ENCODE results near the gene PPP1R9A. TPM values are rescaled to one million over a fixed set of nuclear protein-coding genes. Genes with fewer than 3 reads are reported as not detected.

PPP1R9A gene
- total RNA-seq, 1 donor from 2014 or later = 156 TPM

DNA sequence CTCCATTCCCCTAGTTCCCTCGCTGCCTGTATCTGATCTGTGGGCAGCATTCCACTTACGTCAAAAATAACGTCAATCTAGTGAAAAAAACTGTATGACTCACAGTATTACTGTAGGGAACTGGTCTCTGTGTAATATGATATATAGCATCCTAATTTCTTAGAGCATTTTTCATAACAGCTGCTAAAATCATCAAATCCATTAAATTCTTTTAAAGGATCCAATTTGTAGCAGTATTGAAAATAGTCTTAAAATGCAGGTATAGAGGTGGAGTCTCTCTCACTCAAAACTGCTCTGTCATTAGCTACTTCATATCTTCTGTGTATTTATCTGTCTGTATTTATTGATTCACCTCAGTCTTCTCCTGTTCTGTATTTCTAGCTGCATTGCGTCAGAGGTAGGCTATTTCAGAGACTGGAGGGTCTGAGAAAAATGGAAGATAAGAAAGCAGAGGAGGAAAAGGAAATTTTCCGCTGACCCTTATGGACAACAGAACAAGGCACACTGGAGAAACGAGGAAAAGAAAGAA, 357.0 kb downstream of the PPP1R9A start:
- peak; percentile 63 for DNase-seq

DNA sequence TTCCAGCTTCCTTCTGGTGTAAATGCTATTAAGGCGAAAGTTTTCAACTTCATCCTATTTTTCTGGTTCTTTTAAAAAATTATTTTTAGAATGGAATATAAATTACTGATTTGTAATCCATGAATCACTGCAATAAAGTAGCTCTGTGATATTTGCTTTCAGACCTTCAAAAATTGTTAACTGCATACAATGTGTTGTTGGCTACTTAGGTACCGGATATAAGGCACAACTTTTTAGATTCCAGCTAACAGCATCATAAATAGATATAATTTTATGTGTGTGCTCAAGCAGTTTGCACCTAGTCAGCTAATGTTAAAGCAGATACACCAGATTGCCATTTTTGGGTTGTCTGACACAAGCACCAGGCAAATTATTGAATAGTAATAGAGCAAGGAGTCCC, 358.2 kb downstream of the PPP1R9A start:
- DNase-seq = no peak

DNA sequence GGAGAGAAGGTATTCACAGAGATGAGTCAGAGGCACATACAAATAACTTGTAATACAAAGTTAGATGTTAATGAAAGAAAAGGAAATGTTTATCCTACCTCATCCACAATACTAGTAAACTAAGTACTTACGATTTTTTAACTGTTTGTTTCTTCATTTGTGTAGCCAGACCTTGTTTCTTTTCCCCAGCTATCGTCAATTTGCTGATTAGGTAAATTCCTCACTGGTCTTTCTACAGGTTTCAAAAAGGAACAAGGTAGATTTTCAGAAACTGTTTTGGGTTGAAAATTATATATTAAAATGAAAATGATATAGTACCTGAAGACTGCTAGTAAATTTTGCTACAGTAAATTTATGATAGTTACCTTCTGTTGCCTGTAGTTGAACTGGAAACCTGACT, 360.4 kb downstream of the PPP1R9A start:
- no peak for DNase-seq

DNA sequence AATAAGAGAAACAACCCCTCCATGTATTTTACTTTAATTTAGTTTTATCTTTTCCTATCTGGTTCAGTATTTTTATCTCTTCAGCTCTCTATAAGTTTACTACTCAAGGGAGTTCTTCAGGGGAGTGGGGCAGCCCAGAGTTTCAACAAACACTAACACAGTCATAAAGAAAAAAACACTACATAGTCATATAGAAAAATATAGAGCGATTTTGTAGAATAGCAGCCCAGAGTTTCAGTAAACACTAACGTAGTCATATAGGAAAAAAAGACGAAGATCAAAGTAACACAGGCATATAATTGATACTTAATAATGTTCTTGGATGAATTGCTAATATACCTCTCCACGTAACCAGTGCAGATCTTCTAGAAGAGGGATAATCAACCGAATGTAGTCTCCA, 362.2 kb downstream of the PPP1R9A start:
- DNase-seq = no peak

DNA sequence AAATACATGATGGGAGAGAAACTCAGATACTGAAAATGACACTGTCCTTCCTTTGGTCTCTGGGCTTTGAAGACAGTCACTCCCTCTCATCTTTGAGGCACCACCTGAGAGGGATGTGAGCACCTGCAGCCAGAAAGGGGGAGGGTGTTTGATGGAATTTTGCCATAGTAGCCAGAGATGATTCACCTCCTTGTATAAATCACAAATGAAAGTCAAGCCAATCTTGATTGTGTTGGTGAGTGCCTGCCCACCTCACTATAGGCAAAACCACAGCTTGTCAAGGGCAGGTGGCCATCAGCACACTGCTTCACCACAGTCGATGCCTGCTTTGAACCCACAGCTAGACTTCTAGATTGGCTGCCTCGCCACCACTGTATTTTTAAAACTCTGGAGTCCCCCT, 368.7 kb downstream of the PPP1R9A start:
- no peak for DNase-seq

DNA sequence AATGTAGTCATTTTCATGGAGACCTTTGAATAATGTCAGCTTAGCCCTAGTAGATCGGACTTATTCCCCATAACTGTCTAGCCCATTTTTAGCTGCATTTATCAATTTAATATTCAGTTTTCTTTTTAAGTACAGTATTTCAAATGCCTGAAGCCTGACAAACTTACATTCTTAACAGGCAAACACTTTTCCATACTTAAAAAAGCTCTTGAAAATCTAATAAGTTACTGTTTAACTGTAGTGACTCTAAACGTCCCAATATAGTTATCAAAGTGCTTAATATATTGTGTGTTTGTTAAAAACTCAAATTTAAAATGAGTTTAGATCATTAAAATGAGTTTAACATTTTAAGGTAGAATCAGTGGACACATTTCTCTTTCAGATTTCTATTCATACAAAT, 372.0 kb downstream of the PPP1R9A start:
- DNase-seq = no peak

DNA sequence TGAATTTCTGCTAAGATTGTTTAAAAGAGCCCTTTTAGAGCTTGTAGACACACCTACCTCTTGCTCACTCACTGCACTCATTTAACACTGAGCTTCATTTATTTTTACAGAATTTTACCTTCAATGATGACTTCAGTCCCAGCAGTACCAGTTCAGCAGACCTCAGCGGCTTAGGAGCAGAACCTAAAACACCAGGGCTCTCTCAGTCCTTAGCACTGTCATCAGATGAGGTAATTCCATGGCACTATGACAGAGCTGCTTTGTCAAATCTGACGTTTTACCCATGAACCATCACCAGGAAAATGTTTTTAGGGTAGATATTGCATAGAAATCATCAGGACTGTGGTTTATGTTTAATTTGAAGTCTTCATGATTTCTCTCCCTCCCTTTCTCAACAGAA, 378.7 kb downstream of the PPP1R9A start:
- DNase-seq = no peak

DNA sequence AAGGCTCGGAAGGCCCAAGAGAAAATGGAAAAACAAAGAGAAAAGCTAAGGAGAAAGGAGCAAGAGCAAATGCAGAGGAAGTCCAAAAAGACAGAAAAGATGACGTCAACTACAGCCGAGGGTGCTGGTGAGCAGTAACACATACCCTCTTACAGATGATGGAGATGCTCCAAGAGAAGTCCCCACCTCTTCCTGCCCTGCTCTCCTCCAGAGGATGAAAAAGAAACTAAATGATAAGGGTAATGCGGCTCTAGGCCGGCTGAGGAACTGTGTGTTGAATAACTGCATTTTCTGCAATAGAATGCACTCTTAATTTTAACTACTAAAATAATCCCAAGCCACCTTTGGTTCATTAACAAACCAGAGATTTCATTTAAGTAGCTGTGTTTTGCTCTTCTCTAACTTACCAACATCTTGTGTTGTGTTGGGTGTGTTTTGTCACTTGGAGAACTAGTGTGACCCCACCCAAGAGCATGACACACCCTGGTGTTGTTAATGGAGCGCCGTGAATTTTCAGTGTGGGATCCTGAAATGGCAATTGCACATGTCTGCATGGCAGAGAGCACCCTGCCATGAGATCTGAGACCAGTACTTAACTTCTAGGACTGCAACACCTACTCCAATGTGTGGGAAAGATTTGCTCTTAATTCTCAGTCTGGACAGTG, 382.9 kb downstream of the PPP1R9A start:
- no peak for DNase-seq

DNA sequence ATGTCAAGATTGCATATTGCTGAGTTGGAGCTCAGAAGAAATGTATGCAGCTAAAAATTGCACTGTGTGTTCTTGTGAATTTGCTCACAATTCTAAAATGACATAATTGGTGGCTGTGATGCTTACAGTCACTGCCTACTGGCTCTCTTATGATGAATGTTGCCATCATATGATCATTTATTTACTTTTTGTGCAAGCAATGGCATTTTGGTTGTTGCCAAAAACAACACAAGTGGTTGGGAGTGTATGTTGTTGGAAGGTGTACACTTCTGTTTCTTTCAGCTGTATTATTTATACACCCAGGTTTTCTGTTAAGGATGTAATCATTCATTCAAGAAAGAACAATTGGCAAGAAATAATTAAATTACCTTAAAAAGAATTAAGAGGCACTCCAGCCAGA, 388.0 kb downstream of the PPP1R9A start:
- DNase-seq = no peak

DNA sequence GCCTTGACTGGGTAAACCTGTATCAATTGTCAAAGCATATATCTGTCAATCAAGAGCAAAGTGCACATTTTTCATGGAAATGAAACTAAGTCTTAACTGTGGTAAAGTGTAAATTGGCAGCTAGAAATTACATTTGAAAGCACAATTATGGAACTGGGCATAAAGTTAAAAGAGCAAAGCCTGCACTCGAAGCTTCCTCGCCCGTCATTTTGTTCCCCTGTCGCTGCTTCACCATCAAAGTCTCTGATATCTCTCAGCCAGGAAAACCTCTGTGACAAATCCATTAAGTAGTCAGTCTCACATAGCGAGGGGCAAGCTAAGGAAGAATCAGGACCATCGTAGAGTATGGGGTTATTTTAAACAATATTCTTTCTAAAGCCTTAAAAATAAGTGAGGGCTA, 389.1 kb downstream of the PPP1R9A start:
- DNase-seq = no peak

DNA sequence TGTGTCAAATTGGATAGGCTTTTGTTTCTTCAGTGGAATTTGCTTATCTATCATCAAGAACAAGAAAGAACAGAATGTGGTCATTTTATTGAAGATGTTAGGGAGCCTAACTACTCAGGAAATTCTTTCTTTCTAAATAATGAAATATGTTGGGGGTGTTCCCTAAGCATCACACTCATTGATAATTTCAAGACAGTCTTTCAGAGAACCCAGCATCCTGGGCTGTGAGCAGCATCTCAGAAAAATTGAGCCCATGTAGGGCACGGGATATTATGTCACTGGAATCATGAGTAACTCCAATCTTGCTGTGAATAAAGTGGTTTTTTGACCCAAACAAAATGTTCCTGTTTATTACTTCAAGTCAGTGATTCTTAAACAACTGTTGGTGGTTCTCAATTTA, 389.6 kb downstream of the PPP1R9A start:
- DNase-seq = no peak

DNA sequence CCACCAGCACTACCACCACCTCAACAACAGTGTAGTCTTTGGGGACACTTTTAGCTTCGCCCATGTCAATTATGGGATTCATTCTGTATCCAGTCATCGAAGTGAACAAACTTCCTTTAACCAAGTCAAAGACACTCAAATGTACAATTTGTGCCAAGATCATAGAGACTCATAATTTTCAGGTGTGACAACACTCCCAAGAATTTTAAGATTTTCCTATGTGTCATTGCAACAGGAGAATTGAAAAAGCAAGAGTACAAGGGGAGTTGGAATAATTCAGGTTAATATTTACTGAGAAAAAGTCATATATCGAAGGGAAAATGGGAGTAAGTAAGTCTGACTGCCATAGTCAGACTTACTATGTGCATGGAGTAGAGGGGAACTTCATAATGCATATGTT, 390.7 kb downstream of the PPP1R9A start:
- DNase-seq = no peak

DNA sequence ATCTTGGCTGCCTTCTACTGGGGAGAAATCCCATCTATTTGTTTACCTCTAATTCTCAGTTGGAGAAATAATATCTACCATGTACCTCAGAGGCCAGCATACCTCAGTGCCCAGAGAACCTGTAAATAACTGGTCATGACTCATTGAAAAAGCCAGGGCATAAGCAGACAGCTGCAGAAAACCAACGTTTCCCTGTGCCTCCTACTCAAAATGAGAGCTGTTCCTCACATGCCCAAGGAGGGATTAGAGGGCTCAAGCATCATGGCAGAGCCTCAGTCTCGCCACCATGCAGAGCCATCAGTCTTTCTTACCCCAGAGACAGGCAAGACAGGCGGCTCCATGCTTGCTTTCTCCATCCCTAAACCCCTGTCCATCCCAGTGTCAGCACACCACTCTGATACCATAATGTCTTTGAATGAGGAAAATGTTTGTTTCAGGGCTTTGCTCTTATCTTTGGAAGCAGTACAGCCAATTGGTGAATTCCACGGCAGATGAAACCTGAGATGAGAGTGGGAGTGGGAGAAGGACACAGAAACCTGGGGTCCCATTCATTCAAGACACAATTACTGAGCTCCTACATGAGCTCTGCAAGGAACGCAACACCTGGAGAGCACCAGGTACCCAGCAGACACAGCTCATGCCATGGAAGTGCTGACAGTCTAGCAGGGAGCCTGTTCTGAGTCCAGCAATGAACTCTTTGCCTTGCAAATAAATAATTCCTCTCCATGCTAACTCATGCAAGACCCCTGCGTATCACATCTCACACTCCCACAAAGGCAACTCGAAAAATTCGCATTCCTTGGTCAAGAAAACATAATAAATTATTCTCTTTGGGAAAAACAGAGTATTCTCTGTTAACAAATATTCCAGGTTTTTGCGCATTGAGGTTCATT, 395.9 kb downstream of the PPP1R9A start:
- DNase-seq = no peak

DNA sequence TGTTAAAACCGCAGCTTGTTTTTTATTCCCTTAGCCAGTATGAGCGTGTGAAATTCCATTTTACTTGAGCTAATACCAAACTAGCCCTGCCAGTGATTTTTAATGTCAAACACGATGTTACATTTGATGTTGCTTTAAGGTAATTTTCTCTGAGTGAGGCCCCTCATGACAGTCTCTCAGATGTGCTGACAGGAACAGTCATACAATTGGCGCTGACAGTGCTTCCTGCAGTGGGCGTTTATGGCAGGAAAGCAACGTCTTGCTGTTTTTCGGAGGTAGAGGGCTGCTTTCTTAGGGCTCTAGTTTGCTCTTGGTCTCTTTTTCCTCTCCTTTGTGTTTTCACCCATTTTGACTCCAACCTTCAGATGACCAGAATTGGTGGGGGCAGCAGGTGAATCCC, 397.6 kb downstream of the PPP1R9A start:
- DNase-seq = no peak

DNA sequence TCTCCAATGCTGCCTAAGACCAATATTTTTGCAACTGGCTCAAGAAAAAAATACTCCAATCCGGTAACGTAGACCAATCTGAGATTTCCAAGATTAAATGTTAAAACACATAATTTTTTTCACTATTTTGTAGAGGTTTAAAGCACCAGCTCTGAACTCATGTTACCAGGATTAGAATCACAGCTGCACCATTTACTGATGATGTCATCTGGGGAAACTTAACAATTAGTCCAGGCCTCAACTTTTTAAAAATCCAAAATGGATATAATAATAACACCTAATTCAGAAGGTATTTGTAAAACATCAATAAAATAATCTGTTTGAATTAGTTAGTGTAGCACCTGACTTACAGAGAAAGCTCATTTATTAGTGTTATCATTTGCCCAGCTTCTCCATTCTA, 402.6 kb downstream of the PPP1R9A start:
- DNase-seq = peak; percentile 27

DNA sequence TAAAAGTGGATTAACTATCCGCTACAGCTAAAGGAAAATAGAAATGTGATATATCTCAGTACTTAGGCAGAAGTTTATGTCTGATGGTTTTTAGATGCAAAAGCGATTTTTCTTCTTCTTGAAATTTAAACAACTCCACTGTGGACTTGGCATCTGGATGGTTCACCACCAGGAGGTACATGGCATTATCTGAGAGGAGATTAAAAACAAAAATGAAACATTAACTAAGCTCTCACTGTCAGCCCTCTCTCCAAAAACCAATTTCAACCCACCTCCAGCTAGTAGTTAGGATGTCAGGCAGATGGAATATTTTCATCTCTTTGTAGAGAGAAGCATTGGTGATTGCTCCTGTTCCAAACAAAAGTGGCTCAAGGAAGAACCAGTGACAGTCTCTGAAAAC, 404.0 kb downstream of the PPP1R9A start:
- DNase-seq = no peak

DNA sequence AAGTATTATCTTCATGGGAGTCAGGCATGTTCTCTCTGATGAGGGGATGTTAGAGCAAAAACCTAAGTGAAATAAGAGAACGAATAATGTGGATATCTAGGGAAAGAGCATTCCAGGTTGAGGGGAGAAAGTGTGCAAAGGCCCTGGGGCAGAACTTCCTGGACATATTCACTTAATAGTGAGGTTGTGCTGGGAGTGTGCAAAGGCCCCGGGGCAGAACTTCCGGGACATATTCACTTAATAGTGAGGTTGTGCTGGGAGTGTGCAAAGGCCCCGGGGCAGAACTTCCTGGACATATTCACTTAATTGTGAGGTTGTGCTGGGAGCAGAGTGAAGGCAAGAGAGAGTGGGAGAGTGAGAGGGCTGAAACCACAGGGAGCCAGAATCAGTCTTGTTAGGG, 405.2 kb downstream of the PPP1R9A start:
- DNase-seq = no peak

DNA sequence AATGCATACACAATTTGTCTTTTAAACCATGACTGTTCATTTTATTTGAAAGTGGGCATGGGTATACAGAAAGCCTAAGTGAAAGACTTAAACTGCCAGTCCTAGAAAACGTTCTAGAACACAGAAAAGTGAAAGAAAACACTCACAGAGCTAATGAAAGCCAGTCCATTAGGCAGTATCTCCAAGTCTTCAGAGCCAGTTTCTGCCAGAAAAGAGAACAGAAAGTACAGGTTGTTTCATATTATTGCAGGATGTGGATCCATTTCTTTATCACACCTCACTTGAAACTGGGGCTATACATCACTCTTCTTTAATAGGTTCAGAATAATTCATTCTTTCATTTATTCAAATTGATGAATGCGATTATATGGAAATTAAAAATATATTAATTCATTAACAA, 409.2 kb downstream of the PPP1R9A start:
- DNase-seq = no peak

DNA sequence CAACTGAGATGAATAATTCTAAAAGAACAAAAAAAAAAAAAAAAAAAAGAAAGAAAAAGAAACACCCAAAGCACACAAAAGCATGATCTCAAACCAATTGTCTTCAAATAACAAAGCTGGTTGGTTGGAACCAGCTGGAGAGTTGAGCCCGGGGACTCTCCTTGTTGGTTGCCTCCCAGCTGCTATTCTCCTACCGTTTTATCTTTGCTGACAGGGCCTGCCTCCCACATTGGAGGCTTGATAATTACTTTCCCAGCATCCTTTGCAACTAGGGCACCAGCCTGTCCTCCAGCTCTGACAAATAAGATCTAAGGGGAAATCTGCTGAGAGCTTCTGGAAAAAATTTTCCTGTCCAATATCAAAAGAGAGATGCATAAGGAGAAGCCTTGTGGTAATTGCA, 410.2 kb downstream of the PPP1R9A start:
- no peak for DNase-seq

DNA sequence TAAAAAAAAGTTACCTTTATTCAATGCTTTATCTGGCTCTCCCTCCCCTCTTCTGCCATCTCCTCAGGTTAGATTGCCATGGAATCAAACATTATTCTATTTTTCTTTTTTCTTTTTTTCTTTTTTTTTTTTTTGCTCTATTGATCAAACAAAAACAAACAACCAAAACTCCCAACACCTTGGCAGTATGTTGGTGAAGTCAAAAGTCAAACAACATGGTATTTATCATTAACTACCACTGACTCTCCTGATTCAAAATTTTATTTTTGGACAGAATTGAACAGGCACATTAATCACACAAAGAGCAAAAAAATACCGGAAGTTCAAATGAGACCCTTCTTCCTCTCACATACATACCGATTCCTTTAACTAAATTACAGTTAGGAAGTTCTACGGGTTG, 410.6 kb downstream of the PPP1R9A start:
- DNase-seq = no peak

DNA sequence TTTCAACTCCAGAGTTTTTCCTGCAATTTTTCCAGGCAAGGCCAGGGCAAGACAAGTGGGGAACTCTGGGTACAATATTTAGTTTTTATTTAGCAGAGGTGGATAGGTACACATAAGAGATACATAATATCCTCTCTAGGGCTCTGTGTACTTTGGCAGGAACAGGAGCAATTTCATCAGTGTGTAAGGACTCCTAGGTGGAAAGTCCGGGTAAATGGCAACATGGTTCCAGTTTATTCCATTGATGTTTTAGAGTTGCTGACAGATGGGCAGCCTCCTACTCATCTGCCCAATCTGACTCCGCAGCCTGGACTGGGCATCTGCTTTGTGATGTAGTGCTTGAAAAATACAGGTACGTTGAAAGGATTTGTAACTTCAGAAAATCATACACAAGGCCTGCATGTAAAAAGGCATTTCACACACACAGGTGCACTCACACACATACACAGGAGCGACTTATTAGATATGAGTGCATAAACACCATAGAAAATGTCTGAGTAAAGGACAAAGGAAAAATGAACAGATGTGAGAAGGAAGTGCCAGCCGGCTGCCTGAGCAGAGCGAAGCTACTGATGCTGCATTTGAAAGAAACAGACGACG, 411.2 kb downstream of the PPP1R9A start:
- DNase-seq = no peak

DNA sequence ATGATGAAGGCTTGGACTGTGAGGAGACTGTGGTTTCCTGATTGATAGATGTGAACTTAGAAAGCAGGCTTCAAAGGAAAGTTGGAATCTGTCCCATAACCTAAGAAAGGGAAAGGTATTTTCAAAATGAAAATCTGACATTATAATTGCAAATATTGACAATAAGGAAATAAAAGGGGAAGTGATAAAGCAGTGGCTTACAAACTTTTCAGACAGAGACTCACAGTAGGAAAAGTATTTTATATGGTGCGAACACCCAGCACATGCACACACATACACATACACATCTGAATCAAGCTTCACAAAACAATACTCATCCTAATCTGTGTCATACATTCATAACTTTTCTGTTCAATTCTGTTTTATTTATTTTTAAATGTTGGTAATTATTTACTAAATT, 412.2 kb downstream of the PPP1R9A start:
- DNase-seq = no peak

DNA sequence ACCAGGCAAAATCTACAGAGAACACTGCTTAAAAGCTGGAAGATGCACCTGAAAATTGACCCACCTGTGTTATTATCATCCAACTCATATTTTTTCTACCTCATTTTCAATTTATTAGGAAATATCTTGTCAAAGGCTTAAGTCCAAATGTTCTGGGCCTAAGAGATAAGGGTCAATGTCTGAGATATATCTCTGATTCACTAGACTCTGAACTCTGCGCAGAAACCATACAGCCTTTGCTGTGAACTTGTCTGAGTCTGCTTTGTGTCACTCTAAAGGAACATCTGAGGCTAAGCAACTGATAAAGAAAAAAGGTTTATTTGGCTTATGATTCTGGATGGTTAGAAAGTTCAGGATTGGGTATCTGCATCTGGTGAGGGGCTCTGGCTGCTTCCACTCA, 413.3 kb downstream of the PPP1R9A start:
- DNase-seq = no peak

Data from tongue (tissue), 2 donors.